Measurements from ENCODE around the gene CTCFL.

Gene CTCFL

GRCh38 chr20:57545927-57546662 lies 21.2 kb upstream of the CTCFL start:
- Histone ChIP-seq H3K4me3 (ENCODE audit: low read depth, low read length) (no peak overlapping the region), H3K4me1 (ENCODE audit: control insufficient read depth, insufficient read depth, low read length) (no peaks in the 10 kb centered on the region), H3K9ac (ENCODE audit: low read length) (no peak overlapping the region), H3K9me3 (ENCODE audit: control insufficient read depth, insufficient read depth, low read depth, low read length) (no peaks in the 10 kb centered on the region), H3K36me3 (ENCODE audit: control insufficient read depth, insufficient read depth, low read length) (no peaks in the 10 kb centered on the region), H3K27ac (ENCODE audit: low read depth, low read length) (no peak overlapping the region), H3K27me3 (ENCODE audit: control insufficient read depth, insufficient read depth, low read length) (no peaks in the 10 kb centered on the region)

GRCh38 chr20:57544838-57545564 lies 20.1 kb upstream of the CTCFL start:
- no peaks in the 10 kb centered on the region for H3K4me1 ChIP-seq (ENCODE audit: control insufficient read depth, insufficient read depth, low read length)
- no peaks in the 10 kb centered on the region for H3K36me3 ChIP-seq (ENCODE audit: control insufficient read depth, insufficient read depth, low read length)
- H3K9me3 ChIP-seq (ENCODE audit: control insufficient read depth, insufficient read depth, low read depth, low read length), result no peaks in the 10 kb centered on the region
- no peak overlapping the region for H3K4me3 ChIP-seq (ENCODE audit: low read depth, low read length)
- no peak overlapping the region for H3K27ac ChIP-seq (ENCODE audit: low read depth, low read length)
- no peaks in the 10 kb centered on the region; the same call in 1 of the 2 replicates for H3K27me3 ChIP-seq (ENCODE audit: control insufficient read depth, insufficient read depth, low read length)
- H3K9ac ChIP-seq (ENCODE audit: low read length), result no peak overlapping the region

GRCh38 chr20:57543754-57544153 lies 18.8 kb upstream of the CTCFL start:
- H3K9me3 ChIP-seq (ENCODE audit: control insufficient read depth, insufficient read depth, low read depth, low read length), result peaks cover 3% of the 10 kb centered on the region; the same call in 1 of the 2 replicates
- no peak overlapping the region for H3K4me3 ChIP-seq (ENCODE audit: low read depth, low read length)
- H3K27me3 ChIP-seq (ENCODE audit: control insufficient read depth, insufficient read depth, low read length), result no peaks in the 10 kb centered on the region; the same call in 1 of the 2 replicates
- H3K36me3 ChIP-seq (ENCODE audit: control insufficient read depth, insufficient read depth, low read length), result no peaks in the 10 kb centered on the region
- no peak overlapping the region for H3K27ac ChIP-seq (ENCODE audit: low read depth, low read length)
- no peak overlapping the region for H3K9ac ChIP-seq (ENCODE audit: low read length)
- H3K4me1 ChIP-seq (ENCODE audit: control insufficient read depth, insufficient read depth, low read length), result no peaks in the 10 kb centered on the region

GRCh38 chr20:57540890-57541580 lies 16.1 kb upstream of the CTCFL start:
- Histone ChIP-seq H3K27me3 (ENCODE audit: control insufficient read depth, insufficient read depth, low read length) (no peaks in the 10 kb centered on the region; the same call in 1 of the 2 replicates), H3K9me3 (ENCODE audit: control insufficient read depth, insufficient read depth, low read depth, low read length) (peaks cover 24% of the 10 kb centered on the region), H3K9ac (ENCODE audit: low read length) (no peak overlapping the region), H3K27ac (ENCODE audit: low read depth, low read length) (no peak overlapping the region), H3K36me3 (ENCODE audit: control insufficient read depth, insufficient read depth, low read length) (no peaks in the 10 kb centered on the region), H3K4me3 (ENCODE audit: low read depth, low read length) (no peak overlapping the region), H3K4me1 (ENCODE audit: control insufficient read depth, insufficient read depth, low read length) (no peaks in the 10 kb centered on the region)

GRCh38 chr20:57539889-57540288 lies 14.9 kb upstream of the CTCFL start:
- peaks cover 26% of the 10 kb centered on the region for H3K9me3 ChIP-seq (ENCODE audit: control insufficient read depth, insufficient read depth, low read depth, low read length)
- H3K4me3 ChIP-seq (ENCODE audit: low read depth, low read length), result no peak overlapping the region
- H3K36me3 ChIP-seq (ENCODE audit: control insufficient read depth, insufficient read depth, low read length), result no peaks in the 10 kb centered on the region
- no peak overlapping the region for H3K27ac ChIP-seq (ENCODE audit: low read depth, low read length)
- H3K4me1 ChIP-seq (ENCODE audit: control insufficient read depth, insufficient read depth, low read length), result no peaks in the 10 kb centered on the region
- H3K9ac ChIP-seq (ENCODE audit: low read length), result no peak overlapping the region
- H3K27me3 ChIP-seq (ENCODE audit: control insufficient read depth, insufficient read depth, low read length), result no peaks in the 10 kb centered on the region; the same call in 1 of the 2 replicates

- Histone ChIP-seq H3K36me3 (ENCODE audit: control insufficient read depth, insufficient read depth, low read length) (no peaks in the 10 kb centered on the region), H3K27ac (ENCODE audit: low read depth, low read length) (no peak overlapping the region), H3K4me3 (ENCODE audit: low read depth, low read length) (no peak overlapping the region), H3K9ac (ENCODE audit: low read length) (no peak overlapping the region), H3K9me3 (ENCODE audit: control insufficient read depth, insufficient read depth, low read depth, low read length) (peaks cover 29% of the 10 kb centered on the region), H3K27me3 (ENCODE audit: control insufficient read depth, insufficient read depth, low read length) (no peaks in the 10 kb centered on the region; the same call in 1 of the 2 replicates), H3K4me1 (ENCODE audit: control insufficient read depth, insufficient read depth, low read length) (no peaks in the 10 kb centered on the region)
These were observed 12.9 kb upstream of the CTCFL start for GRCh38 chr20:57537822-57538221.

- H3K4me3 ChIP-seq (ENCODE audit: low read depth, low read length), result no peak overlapping the region
- no peak overlapping the region for H3K27ac ChIP-seq (ENCODE audit: low read depth, low read length)
- H3K36me3 ChIP-seq (ENCODE audit: control insufficient read depth, insufficient read depth, low read length), result no peaks in the 10 kb centered on the region
- no peaks in the 10 kb centered on the region for H3K4me1 ChIP-seq (ENCODE audit: control insufficient read depth, insufficient read depth, low read length)
- peaks cover 29% of the 10 kb centered on the region for H3K9me3 ChIP-seq (ENCODE audit: control insufficient read depth, insufficient read depth, low read depth, low read length)
- no peaks in the 10 kb centered on the region; the same call in 1 of the 2 replicates for H3K27me3 ChIP-seq (ENCODE audit: control insufficient read depth, insufficient read depth, low read length)
- H3K9ac ChIP-seq (ENCODE audit: low read length), result no peak overlapping the region
These were observed 12.1 kb upstream of the CTCFL start for GRCh38 chr20:57536771-57537724.

- no peaks in the 10 kb centered on the region; the same call in 1 of the 2 replicates for H3K27me3 ChIP-seq (ENCODE audit: control insufficient read depth, insufficient read depth, low read length)
These were observed 11.3 kb upstream of the CTCFL start for GRCh38 chr20:57536120-57536708.

GRCh38 chr20:57535297-57535696 lies 10.4 kb upstream of the CTCFL start:
- Histone ChIP-seq H3K4me1 (ENCODE audit: control insufficient read depth, insufficient read depth, low read length) (no peaks in the 10 kb centered on the region), H3K4me3 (ENCODE audit: low read depth, low read length) (no peak overlapping the region), H3K27ac (ENCODE audit: low read depth, low read length) (no peak overlapping the region), H3K27me3 (ENCODE audit: control insufficient read depth, insufficient read depth, low read length) (no peaks in the 10 kb centered on the region), H3K9ac (ENCODE audit: low read length) (no peak overlapping the region), H3K36me3 (ENCODE audit: control insufficient read depth, insufficient read depth, low read length) (no peaks in the 10 kb centered on the region), H3K9me3 (ENCODE audit: control insufficient read depth, insufficient read depth, low read depth, low read length) (peaks cover 29% of the 10 kb centered on the region)

More at GRCh38 chr20:57536120-57536708, 11.3 kb upstream of the CTCFL start:
- no peaks in the 10 kb centered on the region for H3K4me1 ChIP-seq (ENCODE audit: control insufficient read depth, insufficient read depth, low read length)
- H3K27ac ChIP-seq (ENCODE audit: low read depth, low read length), result no peak overlapping the region
- no peak overlapping the region for H3K4me3 ChIP-seq (ENCODE audit: low read depth, low read length)
- no peak overlapping the region for H3K9ac ChIP-seq (ENCODE audit: low read length)
- no peaks in the 10 kb centered on the region for H3K36me3 ChIP-seq (ENCODE audit: control insufficient read depth, insufficient read depth, low read length)
- peaks cover 29% of the 10 kb centered on the region for H3K9me3 ChIP-seq (ENCODE audit: control insufficient read depth, insufficient read depth, low read depth, low read length)

GRCh38 chr20:57532104-57532503 lies 7.2 kb upstream of the CTCFL start:
- Histone ChIP-seq H3K9ac (ENCODE audit: low read length) (no peak overlapping the region), H3K27me3 (ENCODE audit: control insufficient read depth, insufficient read depth, low read length) (no peaks in the 10 kb centered on the region), H3K36me3 (ENCODE audit: control insufficient read depth, insufficient read depth, low read length) (no peaks in the 10 kb centered on the region), H3K4me1 (ENCODE audit: control insufficient read depth, insufficient read depth, low read length) (no peaks in the 10 kb centered on the region), H3K4me3 (ENCODE audit: low read depth, low read length) (no peak overlapping the region), H3K9me3 (ENCODE audit: control insufficient read depth, insufficient read depth, low read depth, low read length) (peaks cover 15% of the 10 kb centered on the region), H3K27ac (ENCODE audit: low read depth, low read length) (no peak overlapping the region)

Measured in HUES6 (cell line).